IMR-90 (cell line): ENCODE results near the gene BCL11A. TPM values are rescaled to one million over a fixed set of nuclear protein-coding genes. Genes with fewer than 3 reads are reported as not detected.

Experiments used
- ATAC-seq: fragments of 200-7000 bp; cut with Tn5 transposase; 2 replicates; pipeline ENCODE4 v1.9.1; 2020; ENCODE audit warnings: low read depth, mild to moderate bottlenecking, moderate library complexity
- BruUV-seq: library from RNA; stranded (reverse); fragments of 400-500 nt; replicated peaks from 2 replicates; lab custom pipeline; 2021; lab: Mats Ljungman, UMichigan
- CTCF ChIA-PET: fragments of 300-600 bp; formaldehyde crosslinking; extraction: SDS; loops from one replicate; lab custom pipeline; 2021; ENCODE audit warnings: antibody characterized with exemption; lab: Yijun Ruan, JAX
- POLR2A ChIA-PET: fragments of 300-600 bp; sonication (Branson Sonifier 250); formaldehyde crosslinking; loops from one replicate; lab custom pipeline; 2022; ENCODE audit warnings: antibody characterized with exemption; ENCODE audit not compliant: unreplicated experiment; lab: Charles Lee
- DNase-seq: peaks from one replicate; pipeline ENCODE4 v3.0.0; 2013
- H2AFZ ChIP-seq: replicated peaks from 2 replicates; pipeline ENCODE3; 2013; ENCODE audit warnings: low read length, mild to moderate bottlenecking; ENCODE audit not compliant: poor library complexity
- H2AK5ac ChIP-seq: 2 replicates; pipeline ENCODE4 v1.6.1; 2013; ENCODE audit warnings: low read depth, low read length, inconsistent platforms
- H2AK9ac ChIP-seq: replicated peaks from 2 replicates; pipeline ENCODE3; 2013; ENCODE audit warnings: mild to moderate bottlenecking, low read depth, low read length, moderate library complexity; ENCODE audit not compliant: poor library complexity
- H2BK120ac ChIP-seq: 2 replicates; pipeline ENCODE4 v1.6.1; 2013; ENCODE audit warnings: low read depth, low read length, inconsistent platforms
- H2BK15ac ChIP-seq: 3 replicates; pipeline ENCODE4 v1.6.1; 2013; ENCODE audit warnings: low read depth, low read length, inconsistent platforms
- H2BK20ac ChIP-seq: 2 replicates; pipeline ENCODE4 v1.6.1; 2013; ENCODE audit warnings: low read depth, mild to moderate bottlenecking, inconsistent platforms, low read length, moderate library complexity
- H2BK5ac ChIP-seq: 2 replicates; pipeline ENCODE4 v1.6.1; 2013; ENCODE audit warnings: mild to moderate bottlenecking, low read depth, low read length, inconsistent platforms; ENCODE audit not compliant: poor library complexity, severe bottlenecking
- H3K14ac ChIP-seq: replicated peaks from 2 replicates; pipeline ENCODE4 v1.6.1; 2013; ENCODE audit warnings: low read depth, low read length, inconsistent platforms
- H3K18ac ChIP-seq: 2 replicates; pipeline ENCODE4 v1.6.1; 2013; ENCODE audit warnings: low read depth, low read length, control low read depth
- H3K23ac ChIP-seq: 2 replicates; pipeline ENCODE4 v1.6.1; 2013; ENCODE audit warnings: low read depth, low read length, inconsistent platforms
- H3K27ac ChIP-seq: 2 replicates; pipeline ENCODE4 v1.5.1; 2013; ENCODE audit warnings: mild to moderate bottlenecking, control low read depth, low read length; ENCODE audit not compliant: insufficient read depth
- H3K27me3 ChIP-seq: 2 replicates; pipeline ENCODE4 v1.6.1; 2013; ENCODE audit warnings: low read length; ENCODE audit not compliant: control insufficient read depth, insufficient read depth
- H3K36me3 ChIP-seq: 2 replicates; pipeline ENCODE4 v1.6.1; 2013; ENCODE audit warnings: low read length, mixed read lengths; ENCODE audit not compliant: control insufficient read depth, insufficient read depth
- H3K4ac ChIP-seq: 2 replicates; pipeline ENCODE4 v1.6.1; 2013; ENCODE audit warnings: low read depth, low read length, inconsistent platforms
- H3K4me1 ChIP-seq: 2 replicates; pipeline ENCODE4 v1.6.1; 2013; ENCODE audit warnings: low read length, mixed read lengths; ENCODE audit not compliant: control insufficient read depth, insufficient read depth
- H3K4me2 ChIP-seq: 2 replicates; pipeline ENCODE4 v1.6.1; 2013; ENCODE audit warnings: low read depth, mild to moderate bottlenecking, control low read depth, low read length, moderate library complexity
- H3K4me3 ChIP-seq: 2 replicates; pipeline ENCODE4 v1.5.1; 2013; ENCODE audit warnings: low read depth, mild to moderate bottlenecking, control low read depth, low read length, moderate library complexity; ENCODE audit not compliant: insufficient read depth
- H3K56ac ChIP-seq: 2 replicates; pipeline ENCODE4 v1.6.1; 2013; ENCODE audit warnings: low read length, inconsistent platforms; ENCODE audit not compliant: insufficient read depth; ENCODE audit errors: extremely low read depth
- H3K79me1 ChIP-seq, 2 experiments: 2 replicates each; pipeline ENCODE4 v1.6.1; 2013; ENCODE audit warnings: low read length in 2 of 2, inconsistent platforms in 1 of 2, low read depth in 1 of 2
- H3K9ac ChIP-seq: 2 replicates; pipeline ENCODE4 v1.6.1; 2013; ENCODE audit warnings: low read depth, low read length, control low read depth
- H3K9me1 ChIP-seq: 2 replicates; pipeline ENCODE4 v1.6.1; 2013; ENCODE audit warnings: low read length, inconsistent platforms; ENCODE audit not compliant: insufficient read depth
- H3K9me3 ChIP-seq: 2 replicates; pipeline ENCODE4 v1.6.1; 2013; ENCODE audit warnings: low read length; ENCODE audit not compliant: control insufficient read depth, insufficient read depth
- H4K20me1 ChIP-seq: 2 replicates; pipeline ENCODE4 v1.6.1; 2013; ENCODE audit warnings: low read length, inconsistent platforms; ENCODE audit not compliant: insufficient read depth
- H4K5ac ChIP-seq: 2 replicates; pipeline ENCODE4 v1.6.1; 2013; ENCODE audit warnings: mild to moderate bottlenecking, low read depth, low read length, control low read depth
- H4K8ac ChIP-seq, 2 experiments: 2 replicates each; pipeline ENCODE4 v1.6.1; 2013; ENCODE audit warnings: low read depth in 2 of 2, low read length in 2 of 2, control low read depth in 1 of 2, inconsistent platforms in 1 of 2
- H4K91ac ChIP-seq: 2 replicates; pipeline ENCODE4 v1.6.1; 2013; ENCODE audit warnings: low read depth, low read length, inconsistent platforms; ENCODE audit not compliant: insufficient read depth
- BHLHE40 ChIP-seq: fragments of 150-350 bp; IDR thresholded peaks from 2 replicates; pipeline ENCODE4 v1.6.1; 2016; ENCODE audit warnings: mild to moderate bottlenecking, low read depth, low read length
- CEBPB ChIP-seq: IDR thresholded peaks from 2 replicates; pipeline ENCODE4 v1.6.1; 2012; ENCODE audit warnings: low read depth, low read length, improper control_type of control experiment
- CHD1 ChIP-seq: IDR thresholded peaks from 2 replicates; pipeline ENCODE4 v1.6.1; 2012; ENCODE audit warnings: low read depth, low read length, improper control_type of control experiment
- CTCF ChIP-seq: conservative IDR thresholded peaks from 2 replicates; pipeline ENCODE4 v1.5.1; 2012; ENCODE audit warnings: mild to moderate bottlenecking, low read depth, low read length, improper control_type of control experiment
- ELK1 ChIP-seq: fragments of 150-350 bp; IDR thresholded peaks from 2 replicates; pipeline ENCODE4 v1.6.1; 2016; ENCODE audit warnings: low read depth, mild to moderate bottlenecking, low read length, moderate library complexity, borderline replicate concordance
- FOS ChIP-seq: fragments of 150-350 bp; IDR thresholded peaks from 2 replicates; pipeline ENCODE4 v1.6.1; 2016; ENCODE audit warnings: low read depth, low read length
- MAFK ChIP-seq: IDR thresholded peaks from 2 replicates; pipeline ENCODE4 v1.6.1; 2012; ENCODE audit warnings: low read depth, low read length, improper control_type of control experiment
- MAZ ChIP-seq: IDR thresholded peaks from 2 replicates; pipeline ENCODE4 v1.6.1; 2012; ENCODE audit warnings: low read depth, mild to moderate bottlenecking, low read length, improper control_type of control experiment, moderate library complexity, borderline replicate concordance
- MXI1 ChIP-seq: IDR thresholded peaks from 2 replicates; pipeline ENCODE4 v1.6.1; 2012; ENCODE audit warnings: low read depth, mild to moderate bottlenecking, low read length, moderate library complexity, borderline replicate concordance
- NFE2L2 ChIP-seq: fragments of 150-350 bp; IDR thresholded peaks from 2 replicates; pipeline ENCODE4 v1.6.1; 2016; ENCODE audit warnings: low read depth, mild to moderate bottlenecking, low read length
- POLR2A ChIP-seq: IDR thresholded peaks from 2 replicates; pipeline ENCODE4 v1.6.1; 2012; ENCODE audit warnings: mild to moderate bottlenecking, low read depth, low read length
- RAD21 ChIP-seq: IDR thresholded peaks from 2 replicates; pipeline ENCODE4 v1.6.1; 2012; ENCODE audit warnings: low read length, improper control_type of control experiment
- RCOR1 ChIP-seq: IDR thresholded peaks from 2 replicates; pipeline ENCODE4 v1.6.1; 2012; ENCODE audit warnings: mild to moderate bottlenecking, low read length, improper control_type of control experiment; ENCODE audit not compliant: insufficient replicate concordance
- RFX5 ChIP-seq: IDR thresholded peaks from 2 replicates; pipeline ENCODE4 v1.8.0; 2012; ENCODE audit warnings: low read depth, mild to moderate bottlenecking, low read length, moderate library complexity
- SMC3 ChIP-seq: fragments of 150-350 bp; IDR thresholded peaks from 2 replicates; pipeline ENCODE4 v1.6.1; 2016; ENCODE audit warnings: low read depth, mild to moderate bottlenecking, antibody characterized with exemption, low read length, moderate library complexity
- USF2 ChIP-seq: fragments of 150-350 bp; IDR thresholded peaks from 2 replicates; pipeline ENCODE4 v1.6.1; 2017; ENCODE audit warnings: mild to moderate bottlenecking, antibody characterized with exemption, low read length, low read depth
- WGBS, 2 experiments: methylation state at CpG; one replicate each; pipeline versions ENCODE4 v1.1.5 to v1.1.7; 2013; ENCODE audit warnings: missing lambda C conversion rate in 2 of 2; ENCODE audit not compliant: insufficient read length in 1 of 2; ENCODE audit errors: extremely low coverage in 2 of 2; 5-methylcytosine and 5-hydroxymethylcytosine counted together
- dilution Hi-C: fragments of 300-500 bp; cut with HindIII; formaldehyde crosslinking; loops from one replicate; pipeline ENCODE4 v1.14.3; 2018; ENCODE audit warnings: low sequenced_read_pairs; ENCODE audit not compliant: unreplicated experiment
- in situ Hi-C: fragments of 300-500 bp; cut with MboI; formaldehyde crosslinking; loops from 3 replicates; pipeline ENCODE4 v1.14.3; 2019; ENCODE audit warnings: low sequenced_read_pairs, inconsistent platforms, mixed read lengths
- intact Hi-C: fragments of 100-400 bp; cut with micrococcal nuclease; formaldehyde crosslinking; loops from 2 replicates; pipeline ENCODE4 v1.10.0; 2022
- polyA plus RNA-seq, 3 experiments: library from polyadenylated mRNA; depleted of rRNA; stranded (reverse); fragments of >200 nt; gene quantifications; 2 replicates each; pipeline ENCODE4 v1.2.3, GENCODE V29; 2012; ENCODE audit warnings: low replicate concordance in 1 of 3
- total RNA-seq: library from RNA; depleted of rRNA; stranded (reverse); fragments of >200 nt; gene quantifications from 2 replicates; pipeline ENCODE4 v1.2.3, GENCODE V29; 2012

The BCL11A gene
- total and polyA plus RNA-seq, 2 of the 4 experiments (the other 2 are of a cell fraction), result 1.0 to 1.1 TPM

- WGBS, 2 experiments, result 48% methylated on average over 3 of the region's 9 CpGs; no CpG with 5 or more reads in 1 of the 2 experiments
- no peak overlapping the region for H3K4me2 ChIP-seq
- no peak overlapping the region for H2AFZ ChIP-seq
- ATAC-seq (no peak), DNase-seq (no peak)
- no peak overlapping the region for H3K18ac ChIP-seq
- no peak overlapping the region for H2AK5ac ChIP-seq
- TF ChIP-seq CHD1 (no peak), RAD21 (no peak), POLR2A (no peak), FOS (no peak), MXI1 (no peak), CEBPB (no peak), SMC3 (no peak), MAZ (no peak), RCOR1 (no peak), USF2 (no peak), RFX5 (no peak), MAFK (no peak), ELK1 (no peak), NFE2L2 (no peak), BHLHE40 (no peak), CTCF (no peak)
- CTCF ChIA-PET, result no interaction called here
- H3K36me3 ChIP-seq, result no peaks in the 10 kb centered on the region
- dilution Hi-C loops (no loop called here), in situ Hi-C loops (no loop called here), intact Hi-C loops (no loop called here)
- no peak overlapping the region for H2BK120ac ChIP-seq
- no peak overlapping the region for H2AK9ac ChIP-seq
- no peak overlapping the region for H3K4me3 ChIP-seq
- no peaks in the 10 kb centered on the region for H3K9me3 ChIP-seq
- H3K9ac ChIP-seq, result no peak overlapping the region
- no peak overlapping the region for H3K14ac ChIP-seq
- no peak overlapping the region for H4K91ac ChIP-seq
- BruUV-seq, result no TSS peak
- H3K4me1 ChIP-seq, result no peaks in the 10 kb centered on the region
- H3K4ac ChIP-seq, result no peak overlapping the region
- no peak overlapping the region for H4K5ac ChIP-seq
- peaks cover 20% of the 10 kb centered on the region for H3K27me3 ChIP-seq
- no peaks in the 10 kb centered on the region for H4K20me1 ChIP-seq
- H2BK20ac ChIP-seq, result no peak overlapping the region
- H3K27ac ChIP-seq, result no peak overlapping the region
- no peak overlapping the region for H2BK5ac ChIP-seq
- no peak overlapping the region for H4K8ac ChIP-seq
- POLR2A ChIA-PET, result no interaction called here
- no peak overlapping the region for H2BK15ac ChIP-seq
- no peak overlapping the region for H3K56ac ChIP-seq
- H3K23ac ChIP-seq, result no peak overlapping the region
- no peaks in the 10 kb centered on the region for H3K79me1 ChIP-seq
- H3K9me1 ChIP-seq, result no peaks in the 10 kb centered on the region
These were observed 8.4 kb downstream of the BCL11A start for GRCh38 chr2:60544954-60545560.
